Measurements from ENCODE around the gene COLGALT1.
A peak's percentile ranks its signal among the peaks of the same experiment; 100 is the strongest.
"Not testable (repeated sequence)": the region's sequence is repeated elsewhere in the genome, so short reads cannot be mapped to it uniquely, and the experiment has no call there.

COLGALT1 gene

DNA sequence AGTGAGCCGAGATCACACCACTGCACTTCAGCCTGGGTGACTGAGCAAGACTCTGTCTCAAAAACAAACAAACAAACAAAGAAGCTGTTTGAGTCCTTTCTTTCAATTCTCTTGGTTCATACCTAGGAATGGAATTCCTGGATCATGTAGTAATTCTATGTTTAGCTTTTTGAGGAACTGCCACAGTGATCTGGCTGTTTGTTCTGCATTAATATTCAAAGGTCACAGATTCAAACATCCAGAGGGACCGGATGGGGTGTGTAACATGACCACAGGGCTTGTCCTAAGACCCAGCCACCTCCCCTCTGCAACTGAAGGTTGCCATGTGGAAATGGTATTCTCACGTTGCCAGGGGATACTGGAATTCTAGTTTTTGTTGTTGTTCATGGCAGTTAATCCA, 10.2 kb downstream of the COLGALT1 start:
- Histone ChIP-seq H3K27ac (ENCODE audit: low read depth, low read length) (no peak overlapping the region), H2BK120ac (ENCODE audit: low read depth, low read length) (no peak overlapping the region), H3K18ac (ENCODE audit: low read length) (no peak overlapping the region), H3K4me1 (ENCODE audit: control insufficient read depth, low read depth, low read length) (no peaks in the 10 kb centered on the region), H4K5ac (ENCODE audit: low read length) (no peak overlapping the region), H2AK5ac (ENCODE audit: low read length) (no peak overlapping the region), H2BK5ac (ENCODE audit: low read length) (no peak overlapping the region), H3K27me3 (ENCODE audit: insufficient read depth, low read length, poor library complexity) (no peaks in the 10 kb centered on the region), H3K23ac (ENCODE audit: low read length) (no peak overlapping the region), H2BK15ac (replicated peaks; ENCODE audit: low read depth) (no peak overlapping the region), H4K8ac (ENCODE audit: low read depth, low read length) (no peak overlapping the region), H3K4ac (ENCODE audit: low read depth, low read length) (no peak overlapping the region), H3K79me1 (ENCODE audit: low read length) (no peaks in the 10 kb centered on the region), H3K79me2 (ENCODE audit: control insufficient read depth, insufficient read depth, low read length) (no peaks in the 10 kb centered on the region), H3K9ac (ENCODE audit: low read length) (no peak overlapping the region), H3K4me2 (ENCODE audit: low read length) (no peak overlapping the region), H3K4me3 (ENCODE audit: low read length) (no peak overlapping the region), H3K36me3 (ENCODE audit: control insufficient read depth, insufficient read depth, low read length) (peaks cover 6% of the 10 kb centered on the region), H3K56ac (ENCODE audit: low read length) (no peak overlapping the region)
- DNase-seq, result no peak
- no CpG with 5 or more reads among the region's 3 CpGs for WGBS (ENCODE audit: extremely low coverage, insufficient coverage, low lambda C conversion rate)

- WGBS (ENCODE audit: extremely low coverage, insufficient coverage, low lambda C conversion rate), result no CpG with 5 or more reads among the region's 1 CpG
- no peak for DNase-seq
- no peak overlapping the region for H3K56ac ChIP-seq (ENCODE audit: low read length)
- no peak overlapping the region for H3K4me3 ChIP-seq (ENCODE audit: low read length)
- H2BK15ac ChIP-seq (replicated peaks; ENCODE audit: low read depth), result no peak overlapping the region
- H3K4me1 ChIP-seq (ENCODE audit: control insufficient read depth, low read depth, low read length), result no peaks in the 10 kb centered on the region
- H3K27me3 ChIP-seq (ENCODE audit: insufficient read depth, low read length, poor library complexity), result no peaks in the 10 kb centered on the region
- H3K9ac ChIP-seq (ENCODE audit: low read length), result no peak overlapping the region
- H4K8ac ChIP-seq (ENCODE audit: low read depth, low read length), result no peak overlapping the region
- no peaks in the 10 kb centered on the region for H3K79me1 ChIP-seq (ENCODE audit: low read length)
- no peak overlapping the region for H4K5ac ChIP-seq (ENCODE audit: low read length)
- no peak overlapping the region for H3K23ac ChIP-seq (ENCODE audit: low read length)
- H2BK120ac ChIP-seq (ENCODE audit: low read depth, low read length), result no peak overlapping the region
- H3K36me3 ChIP-seq (ENCODE audit: control insufficient read depth, insufficient read depth, low read length), result peaks cover 9% of the 10 kb centered on the region
- H3K79me2 ChIP-seq (ENCODE audit: control insufficient read depth, insufficient read depth, low read length), result no peaks in the 10 kb centered on the region
- H2BK5ac ChIP-seq (ENCODE audit: low read length), result no peak overlapping the region
- no peak overlapping the region for H3K27ac ChIP-seq (ENCODE audit: low read depth, low read length)
- H2AK5ac ChIP-seq (ENCODE audit: low read length), result no peak overlapping the region
- H3K18ac ChIP-seq (ENCODE audit: low read length), result no peak overlapping the region
- H3K4ac ChIP-seq (ENCODE audit: low read depth, low read length), result no peak overlapping the region
- H3K4me2 ChIP-seq (ENCODE audit: low read length), result no peak overlapping the region
Measured at GRCh38 chr19:17567940-17568339, 12.5 kb downstream of the COLGALT1 start.

DNA sequence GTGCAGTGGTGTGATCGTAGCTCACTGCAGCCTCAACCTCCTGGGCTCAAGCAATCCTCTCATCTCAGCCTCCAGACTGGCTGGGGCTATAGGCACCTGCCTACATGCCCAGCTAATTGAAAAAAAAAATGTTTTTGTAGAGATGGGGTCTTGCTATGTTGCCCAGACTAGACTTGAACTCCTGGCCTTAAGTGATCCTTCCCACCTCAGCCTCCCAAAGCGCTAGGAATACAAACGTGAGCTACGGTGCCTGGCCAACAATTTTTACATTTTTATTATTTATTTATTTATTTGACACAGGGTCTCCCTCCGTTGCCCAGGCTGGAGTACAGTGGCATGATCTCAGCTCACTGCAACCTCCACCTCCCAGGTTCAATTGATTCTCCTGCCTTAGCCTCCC, 14.8 kb downstream of the COLGALT1 start:
- DNase-seq; H3K27me3 ChIP-seq (ENCODE audit: insufficient read depth, low read length, poor library complexity); H3K79me2 ChIP-seq (ENCODE audit: control insufficient read depth, insufficient read depth, low read length); H3K27ac ChIP-seq (ENCODE audit: low read depth, low read length); H2BK5ac ChIP-seq (ENCODE audit: low read length); H3K4me3 ChIP-seq (ENCODE audit: low read length); H4K5ac ChIP-seq (ENCODE audit: low read length); H3K4ac ChIP-seq (ENCODE audit: low read depth, low read length); H2BK120ac ChIP-seq (ENCODE audit: low read depth, low read length); H3K4me1 ChIP-seq (ENCODE audit: control insufficient read depth, low read depth, low read length); H2AK5ac ChIP-seq (ENCODE audit: low read length); H3K36me3 ChIP-seq (ENCODE audit: control insufficient read depth, insufficient read depth, low read length); H4K8ac ChIP-seq (ENCODE audit: low read depth, low read length); H3K18ac ChIP-seq (ENCODE audit: low read length); H2BK15ac ChIP-seq (replicated peaks; ENCODE audit: low read depth); H3K4me2 ChIP-seq (ENCODE audit: low read length); H3K23ac ChIP-seq (ENCODE audit: low read length); H3K56ac ChIP-seq (ENCODE audit: low read length); H3K9ac ChIP-seq (ENCODE audit: low read length); H3K79me1 ChIP-seq (ENCODE audit: low read length): not testable (repeated sequence)
- no CpG with 5 or more reads among the region's 5 CpGs for WGBS (ENCODE audit: extremely low coverage, insufficient coverage, low lambda C conversion rate)

DNA sequence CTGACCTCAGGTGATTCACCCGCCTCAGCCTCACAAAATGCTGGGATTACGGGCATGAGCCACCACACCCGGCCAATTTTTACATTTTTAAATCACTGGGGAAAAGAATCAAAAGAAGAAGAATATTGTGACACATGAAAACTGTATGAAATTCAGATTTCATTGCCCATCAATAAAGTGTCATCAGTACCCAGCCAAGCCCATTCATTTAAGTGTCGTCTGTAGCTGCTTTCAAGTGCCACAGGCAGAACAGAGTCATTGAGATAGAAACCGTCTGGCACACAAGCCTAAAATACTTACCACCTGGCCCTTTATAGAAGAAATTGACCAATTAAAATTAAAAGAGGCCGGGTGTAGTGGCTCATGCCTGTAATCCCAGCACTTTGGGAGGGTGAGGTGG, 15.3 kb downstream of the COLGALT1 start:
- no peak overlapping the region for H3K23ac ChIP-seq (ENCODE audit: low read length)
- H4K5ac ChIP-seq (ENCODE audit: low read length), result no peak overlapping the region
- no peak overlapping the region for H3K4ac ChIP-seq (ENCODE audit: low read depth, low read length)
- H3K56ac ChIP-seq (ENCODE audit: low read length), result no peak overlapping the region
- H3K36me3 ChIP-seq (ENCODE audit: control insufficient read depth, insufficient read depth, low read length), result peaks cover 9% of the 10 kb centered on the region
- no peak for DNase-seq
- no peak overlapping the region for H2BK15ac ChIP-seq (replicated peaks; ENCODE audit: low read depth)
- H2BK120ac ChIP-seq (ENCODE audit: low read depth, low read length), result no peak overlapping the region
- H2AK5ac ChIP-seq (ENCODE audit: low read length), result no peak overlapping the region
- no peaks in the 10 kb centered on the region for H3K4me1 ChIP-seq (ENCODE audit: control insufficient read depth, low read depth, low read length)
- no peaks in the 10 kb centered on the region for H3K79me2 ChIP-seq (ENCODE audit: control insufficient read depth, insufficient read depth, low read length)
- no peak overlapping the region for H3K9ac ChIP-seq (ENCODE audit: low read length)
- no peak overlapping the region for H2BK5ac ChIP-seq (ENCODE audit: low read length)
- H3K4me3 ChIP-seq (ENCODE audit: low read length), result no peak overlapping the region
- WGBS (ENCODE audit: extremely low coverage, insufficient coverage, low lambda C conversion rate), result no CpG with 5 or more reads among the region's 6 CpGs
- no peaks in the 10 kb centered on the region for H3K79me1 ChIP-seq (ENCODE audit: low read length)
- no peak overlapping the region for H3K4me2 ChIP-seq (ENCODE audit: low read length)
- H3K27ac ChIP-seq (ENCODE audit: low read depth, low read length), result no peak overlapping the region
- H3K27me3 ChIP-seq (ENCODE audit: insufficient read depth, low read length, poor library complexity), result no peaks in the 10 kb centered on the region
- H4K8ac ChIP-seq (ENCODE audit: low read depth, low read length), result no peak overlapping the region
- no peak overlapping the region for H3K18ac ChIP-seq (ENCODE audit: low read length)

GRCh38 chr19:17572638-17573037, 17.2 kb downstream of the COLGALT1 start:
- no peak overlapping the region for H3K56ac ChIP-seq (ENCODE audit: low read length)
- H3K4me1 ChIP-seq (ENCODE audit: control insufficient read depth, low read depth, low read length), result no peaks in the 10 kb centered on the region
- no peak overlapping the region for H4K5ac ChIP-seq (ENCODE audit: low read length)
- H2BK15ac ChIP-seq (replicated peaks; ENCODE audit: low read depth), result no peak overlapping the region
- H3K27me3 ChIP-seq (ENCODE audit: insufficient read depth, low read length, poor library complexity), result no peaks in the 10 kb centered on the region
- H3K23ac ChIP-seq (ENCODE audit: low read length), result no peak overlapping the region
- H3K9ac ChIP-seq (ENCODE audit: low read length), result no peak overlapping the region
- H3K79me1 ChIP-seq (ENCODE audit: low read length), result no peaks in the 10 kb centered on the region
- H3K4ac ChIP-seq (ENCODE audit: low read depth, low read length), result no peak overlapping the region
- no peak overlapping the region for H2AK5ac ChIP-seq (ENCODE audit: low read length)
- no peak overlapping the region for H3K4me2 ChIP-seq (ENCODE audit: low read length)
- H3K27ac ChIP-seq (ENCODE audit: low read depth, low read length), result no peak overlapping the region
- H3K36me3 ChIP-seq (ENCODE audit: control insufficient read depth, insufficient read depth, low read length), result peaks cover 9% of the 10 kb centered on the region
- no peak overlapping the region for H2BK120ac ChIP-seq (ENCODE audit: low read depth, low read length)
- H4K8ac ChIP-seq (ENCODE audit: low read depth, low read length), result no peak overlapping the region
- H3K79me2 ChIP-seq (ENCODE audit: control insufficient read depth, insufficient read depth, low read length), result no peaks in the 10 kb centered on the region
- no peak overlapping the region for H3K18ac ChIP-seq (ENCODE audit: low read length)
- H3K4me3 ChIP-seq (ENCODE audit: low read length), result no peak overlapping the region
- H2BK5ac ChIP-seq (ENCODE audit: low read length), result no peak overlapping the region
- no CpG with 5 or more reads among the region's 7 CpGs for WGBS (ENCODE audit: extremely low coverage, insufficient coverage, low lambda C conversion rate)
- no peak for DNase-seq

GRCh38 chr19:17575871-17576757, 20.7 kb downstream of the COLGALT1 start:
- H3K36me3 ChIP-seq (ENCODE audit: control insufficient read depth, insufficient read depth, low read length), result peaks cover 7% of the 10 kb centered on the region

More at GRCh38 chr19:17575871-17576757, 20.7 kb downstream of the COLGALT1 start:
- Histone ChIP-seq H3K27me3 (ENCODE audit: insufficient read depth, low read length, poor library complexity) (no peaks in the 10 kb centered on the region), H3K79me2 (ENCODE audit: control insufficient read depth, insufficient read depth, low read length) (no peaks in the 10 kb centered on the region), H4K5ac (ENCODE audit: low read length) (no peak overlapping the region), H2BK5ac (ENCODE audit: low read length) (no peak overlapping the region), H2AK5ac (ENCODE audit: low read length) (no peak overlapping the region), H4K8ac (ENCODE audit: low read depth, low read length) (no peak overlapping the region), H3K4me1 (ENCODE audit: control insufficient read depth, low read depth, low read length) (no peaks in the 10 kb centered on the region), H3K4me2 (ENCODE audit: low read length) (no peak overlapping the region), H3K4ac (ENCODE audit: low read depth, low read length) (no peak overlapping the region), H2BK15ac (replicated peaks; ENCODE audit: low read depth) (no peak overlapping the region), H3K27ac (ENCODE audit: low read depth, low read length) (no peak overlapping the region), H3K4me3 (ENCODE audit: low read length) (no peak overlapping the region), H3K18ac (ENCODE audit: low read length) (no peak overlapping the region), H3K56ac (ENCODE audit: low read length) (peak overlapping the region; percentile 42), H3K9ac (ENCODE audit: low read length) (no peak overlapping the region), H2BK120ac (ENCODE audit: low read depth, low read length) (no peak overlapping the region), H3K79me1 (ENCODE audit: low read length) (no peaks in the 10 kb centered on the region), H3K23ac (ENCODE audit: low read length) (no peak overlapping the region)
- no CpG with 5 or more reads among the region's 11 CpGs for WGBS (ENCODE audit: extremely low coverage, insufficient coverage, low lambda C conversion rate)
- no peak for DNase-seq

All from mesendoderm (in vitro differentiated cells).